Dermis microvascular lymphatic vessel endothelial cell (primary cell): ENCODE measurements around the gene ZNF280B. TPM values are rescaled to one million over a fixed set of nuclear protein-coding genes. Genes with fewer than 3 reads are reported as not detected.
"Not testable (repeated sequence)": the region's sequence is repeated elsewhere in the genome, so short reads cannot be mapped to it uniquely, and the experiment has no call there.

Experiments used
- DNase-seq, 2 donors: peaks; one replicate each; pipeline versions ENCODE4 v3.0.0 to v3.0.0-alpha.2; 2010; ENCODE audit warnings: low read depth in 2 of 2
- total RNA-seq: library from RNA; depleted of rRNA; stranded (reverse); fragments of >200 nt; gene quantifications from 2 replicates; pipeline ENCODE4 v1.2.1, GENCODE V29; 2014

Gene ZNF280B
- total RNA-seq, 1 donor from 2014 or later: 0.26 TPM

DNA sequence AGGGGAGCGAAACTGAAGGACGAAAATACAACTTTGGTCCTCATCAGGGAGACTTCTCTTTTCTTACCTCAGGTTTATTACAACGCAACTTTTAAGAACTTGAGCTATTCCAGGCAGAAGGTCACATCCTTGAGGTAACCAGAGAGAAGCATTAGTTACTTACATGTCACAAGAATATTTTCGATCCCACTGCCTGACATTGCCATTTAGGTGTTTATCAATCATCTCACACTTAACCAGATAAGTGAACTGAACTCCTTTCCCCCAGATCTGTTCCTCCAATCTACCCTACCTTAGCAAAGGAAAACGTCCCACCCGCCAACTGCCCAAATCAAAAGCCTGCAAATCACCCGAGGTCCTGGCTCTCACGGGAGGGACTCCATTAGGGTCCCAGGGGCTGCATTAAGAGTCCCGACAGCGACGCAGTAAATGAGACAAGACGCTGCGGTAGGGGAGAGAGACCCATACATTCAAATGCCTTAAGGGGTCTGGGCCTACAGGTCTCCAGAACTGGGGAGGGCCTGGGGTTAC is 734 bp downstream of the ZNF280B start:
- DNase-seq: peak in 1 of 2 donors; percentile 2

DNA sequence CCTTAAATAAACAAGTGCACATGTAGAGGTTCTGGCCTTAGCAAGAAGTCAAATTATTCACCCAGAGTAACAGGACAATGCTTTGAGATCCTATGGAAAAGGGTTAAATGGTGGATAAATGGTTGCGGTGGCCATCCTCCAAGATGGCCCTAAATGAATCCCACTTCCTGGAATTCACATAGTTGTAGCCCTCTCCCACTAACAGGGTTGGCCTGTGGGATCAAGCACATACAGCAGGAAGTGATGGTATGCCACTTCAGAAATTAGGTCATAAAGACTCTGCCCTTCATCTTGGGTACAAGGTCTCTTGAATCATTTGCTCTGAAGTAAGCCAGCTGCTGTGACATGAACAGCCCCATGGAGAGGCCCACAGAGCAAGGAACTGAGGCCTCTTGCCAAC is 1.8 kb downstream of the ZNF280B start:
- no peak for DNase-seq

GRCh38 chr22:22498267-22498666 is 10.3 kb downstream of the ZNF280B start:
- DNase-seq: no peak

DNA sequence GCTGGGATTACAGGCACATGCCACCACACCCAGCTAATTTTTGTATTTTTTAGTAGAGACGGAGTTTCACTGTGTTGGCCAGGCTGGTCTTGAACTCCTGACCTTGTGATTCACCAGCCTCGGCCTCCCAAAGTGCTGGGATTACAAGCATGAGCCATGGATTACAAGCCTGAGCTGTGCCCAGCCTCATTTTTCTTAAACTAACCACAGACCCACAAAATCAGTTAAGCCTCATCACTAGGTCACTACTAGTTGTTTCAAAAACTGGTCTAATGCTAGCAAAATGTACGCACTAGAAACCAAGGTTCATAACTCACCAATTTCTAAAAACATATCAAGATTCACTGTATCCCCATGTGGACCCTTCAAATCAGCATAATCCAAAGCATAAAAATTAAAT is 17.0 kb downstream of the ZNF280B start:
- DNase-seq: not testable (repeated sequence)

- no peak for DNase-seq
Observed at GRCh38 chr22:22488736-22489135, 19.8 kb downstream of the ZNF280B start.

DNA sequence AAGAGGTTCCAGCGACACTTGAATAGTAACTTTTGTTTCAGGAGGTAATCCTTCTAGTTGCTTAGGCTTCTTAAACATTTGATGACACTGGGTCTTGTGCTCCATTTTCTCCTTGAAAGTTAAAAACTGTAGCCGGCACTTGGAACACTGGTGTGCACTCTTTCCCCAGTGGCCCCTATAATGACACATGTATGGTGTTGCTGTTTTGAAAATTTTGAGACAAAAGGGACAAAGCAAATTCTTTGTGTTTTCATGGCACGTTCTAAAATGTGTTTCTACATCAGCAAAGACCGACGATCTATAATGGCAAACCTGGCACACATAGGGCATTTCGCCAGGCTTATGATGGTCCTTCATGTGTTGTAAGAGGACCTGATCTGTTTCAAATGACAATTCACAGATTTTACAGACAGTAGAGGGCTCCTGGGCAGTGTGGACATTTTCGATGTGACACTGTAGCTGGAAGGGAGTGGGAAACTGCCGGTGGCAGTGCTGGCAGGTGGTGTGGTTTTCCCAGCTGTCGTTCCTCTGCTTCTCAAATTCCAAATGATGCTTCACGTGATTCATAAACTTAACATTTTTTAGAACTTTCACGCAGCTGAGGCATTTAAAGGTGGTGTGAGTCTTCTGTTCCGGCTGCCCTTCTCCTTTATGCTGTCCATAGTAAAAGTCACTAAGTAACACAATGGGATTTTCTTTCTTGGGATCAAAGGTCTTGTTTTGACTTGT is 20.5 kb downstream of the ZNF280B start:
- DNase-seq: no peak

DNA sequence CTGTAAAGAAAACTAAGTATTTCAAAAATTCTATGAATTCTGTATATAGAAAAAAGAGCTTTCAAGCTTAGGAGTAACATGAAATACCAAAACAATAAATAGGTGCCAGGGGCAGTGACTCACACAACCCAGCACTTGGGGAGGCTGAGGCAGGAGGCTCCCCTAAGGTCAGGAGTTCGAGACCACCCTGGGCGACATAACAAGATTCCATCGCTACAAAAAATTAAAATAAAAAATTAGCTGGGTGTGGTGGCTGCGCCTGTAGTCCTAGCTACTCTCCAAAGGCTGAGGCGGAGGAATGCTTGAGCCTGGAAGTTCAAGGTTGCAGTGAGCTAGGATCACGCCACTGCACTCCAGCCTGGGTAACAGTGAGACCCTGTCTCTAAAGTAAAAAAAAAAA is 21.5 kb downstream of the ZNF280B start:
- DNase-seq: no peak

GRCh38 chr22:22486132-22486899 is 22.2 kb downstream of the ZNF280B start:
- DNase-seq: no peak

DNA sequence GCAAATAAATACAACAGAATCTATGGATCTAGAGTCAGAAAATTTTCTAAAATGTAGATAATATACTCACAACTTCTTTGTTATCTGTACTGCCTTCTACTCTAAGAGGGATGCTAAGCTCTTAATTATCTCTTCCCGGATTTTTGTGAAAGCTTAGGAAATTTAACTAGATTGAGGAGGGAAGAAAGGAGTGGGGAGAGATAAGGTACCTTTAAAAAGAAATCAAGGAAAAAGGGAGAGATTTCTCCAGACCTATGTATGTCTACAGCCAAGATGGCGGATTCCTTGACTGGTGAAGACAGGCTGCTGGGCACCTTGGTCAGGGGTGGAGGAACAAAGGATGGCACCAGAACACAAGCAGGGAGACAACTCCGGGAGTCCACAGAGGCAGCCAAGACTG is 23.0 kb downstream of the ZNF280B start:
- DNase-seq: no peak

- DNase-seq: no peak
Observed at GRCh38 chr22:22484023-22484422, 24.5 kb downstream of the ZNF280B start.

- DNase-seq: no peak
Observed at GRCh38 chr22:22480940-22481339, 27.6 kb downstream of the ZNF280B start.

- DNase-seq: no peak
Observed at GRCh38 chr22:22479999-22480532, 28.5 kb downstream of the ZNF280B start.

DNA sequence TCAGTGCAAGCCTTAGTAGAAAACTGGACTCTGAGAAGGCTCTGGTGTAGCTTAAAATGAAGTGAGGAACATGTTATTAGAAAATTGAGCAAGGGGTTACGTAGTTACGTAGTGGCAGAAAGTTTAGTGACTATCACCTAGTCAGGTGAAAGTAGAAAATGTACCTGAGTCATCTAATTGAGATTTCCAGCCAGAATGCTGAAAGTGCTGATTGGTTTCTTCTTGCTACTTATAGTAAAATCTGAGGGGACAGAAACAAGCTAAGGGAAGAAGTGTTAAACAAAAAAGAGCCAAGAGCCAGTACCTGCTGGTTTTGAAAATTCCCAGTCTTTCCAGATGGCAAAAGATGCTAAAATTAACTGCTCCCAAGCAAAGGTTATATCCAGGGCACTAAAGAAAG is 29.4 kb downstream of the ZNF280B start:
- DNase-seq: no peak

DNA sequence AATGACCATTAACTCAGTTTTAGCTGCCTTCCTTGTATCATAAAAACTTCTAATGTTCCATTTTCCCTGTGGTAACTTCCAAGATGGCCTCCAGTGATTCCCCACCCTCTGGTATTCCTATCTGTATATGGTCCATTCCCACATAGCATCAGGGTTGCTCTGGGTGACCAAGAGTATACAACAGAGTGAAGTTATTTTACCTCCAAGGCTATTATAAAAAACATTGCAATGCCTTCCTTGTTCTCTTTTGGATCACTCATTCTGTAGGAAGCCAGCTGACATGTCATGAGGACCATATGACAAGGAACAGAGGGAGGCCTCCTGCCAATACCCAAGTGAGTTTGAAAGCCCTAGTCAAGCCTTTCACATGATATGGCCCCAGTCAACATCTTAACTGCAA is 30.1 kb downstream of the ZNF280B start:
- DNase-seq: no peak

DNA sequence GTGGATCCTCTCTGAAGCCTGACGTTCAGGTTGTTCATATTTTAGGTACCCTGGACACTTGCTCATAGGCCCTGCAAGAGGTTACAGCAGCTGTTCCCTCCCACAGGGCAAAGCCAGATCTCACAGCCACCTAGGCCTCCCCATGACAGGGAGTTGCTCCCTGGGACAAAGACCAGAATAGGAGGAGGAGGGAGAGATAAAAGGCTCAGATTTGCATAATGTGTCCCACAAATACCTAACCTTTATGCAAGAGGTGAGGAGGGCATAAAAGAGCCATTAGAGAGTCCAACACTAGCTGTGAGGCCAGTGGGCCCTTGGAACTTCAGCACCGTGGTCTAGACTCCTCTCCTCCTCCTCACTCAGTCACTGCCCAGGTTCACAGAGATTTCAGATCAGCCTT is 33.8 kb downstream of the ZNF280B start:
- no peak for DNase-seq

- DNase-seq: not testable (repeated sequence)
Observed at GRCh38 chr22:22471104-22471503, 37.4 kb downstream of the ZNF280B start.

DNA sequence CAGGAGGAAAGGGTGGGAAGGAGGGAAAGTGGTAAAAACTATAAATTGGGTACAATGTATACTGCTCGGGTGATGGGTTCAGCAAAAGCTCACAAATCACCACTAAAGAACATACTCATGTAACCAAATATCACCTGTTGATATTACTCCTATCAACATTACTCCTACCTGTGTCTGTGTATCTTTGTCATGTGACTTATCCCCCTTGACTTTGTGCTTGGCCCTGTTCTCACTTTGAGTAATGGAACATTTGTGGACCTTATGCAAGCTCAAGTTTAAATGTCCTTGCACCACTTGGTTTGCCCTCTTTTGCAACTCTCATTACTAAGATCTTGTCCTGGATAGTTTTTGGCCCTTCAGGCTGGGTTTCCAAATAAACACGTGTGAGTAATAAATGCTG is 39.0 kb downstream of the ZNF280B start:
- no peak for DNase-seq

DNA sequence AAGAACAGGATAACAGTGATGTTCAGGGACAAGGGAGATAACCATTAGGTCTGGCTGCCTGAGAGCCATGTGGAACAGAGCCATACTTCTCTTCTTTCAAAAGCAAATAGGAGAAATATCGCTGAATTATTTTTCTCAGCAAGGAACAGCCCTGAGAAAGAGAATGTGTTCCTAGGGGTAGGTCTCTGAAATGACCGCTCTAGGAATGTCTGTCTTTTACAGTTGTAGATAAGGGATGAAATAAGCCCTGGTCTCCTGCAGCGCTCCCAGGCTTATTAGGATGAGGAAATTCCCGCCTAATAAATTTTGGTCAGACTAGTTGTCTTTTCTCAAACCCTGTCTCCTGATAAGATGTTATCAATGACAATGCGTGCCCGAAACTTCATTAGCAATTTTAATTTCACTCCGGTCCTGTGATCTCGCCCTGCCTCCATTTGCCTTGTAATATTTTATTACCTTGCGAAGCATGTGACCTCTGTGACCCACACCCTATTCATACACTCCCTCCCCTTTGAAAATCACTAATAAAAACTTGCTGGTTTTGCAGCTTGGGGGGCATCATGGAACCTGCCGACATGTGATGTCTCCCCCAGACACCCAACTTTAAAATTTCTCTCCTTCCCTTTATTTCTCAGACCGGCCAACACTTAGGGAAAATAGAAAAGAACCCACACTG is 39.6 kb downstream of the ZNF280B start:
- DNase-seq: not testable (repeated sequence)

DNA sequence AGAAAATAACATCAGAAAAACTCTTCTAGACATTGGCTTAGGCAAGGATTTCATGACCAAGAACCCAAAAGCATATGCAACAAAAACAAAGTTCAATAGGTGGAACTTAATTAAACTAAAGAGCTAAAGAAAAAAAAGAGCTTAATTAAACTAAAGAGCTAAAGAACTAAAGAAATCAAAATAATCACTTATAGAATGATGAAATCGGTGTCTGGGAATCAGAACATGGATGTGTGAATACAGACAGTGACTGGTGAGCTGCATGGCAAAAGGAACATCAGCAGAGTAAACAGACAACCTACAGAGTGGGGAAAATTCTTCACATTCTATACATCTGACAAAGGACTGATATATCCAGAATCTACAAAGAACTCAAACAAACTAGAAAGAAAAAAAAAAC is 41.4 kb downstream of the ZNF280B start:
- no peak for DNase-seq

- no peak for DNase-seq
Observed at GRCh38 chr22:22465782-22466181, 42.8 kb downstream of the ZNF280B start.

- DNase-seq: no peak
Observed at GRCh38 chr22:22465094-22465602, 43.4 kb downstream of the ZNF280B start.
